Measurements from ENCODE around the gene ACSL4. TPM values are rescaled to one million over a fixed set of nuclear protein-coding genes. Genes with fewer than 3 reads are reported as not detected.

ACSL4 gene
- polyA plus RNA-seq, 3 donors: 17.9 to 40.9 (median 31.2) TPM

GRCh38 chrX:109735202-109735744, 2.2 kb upstream of the ACSL4 start:
- H3K79me2 ChIP-seq (ENCODE audit: insufficient read depth, low read length): peaks cover 28% of the 10 kb centered on the region
- intact Hi-C loops (cut with micrococcal nuclease): loop anchor here in 1 of 2 donors (10.0 kb wide), 1 partner anchor 110 kb away; no protein-coding TSS in a partner anchor
- H3K27ac ChIP-seq (ENCODE audit: low read depth in 1 of 2, low read length in 2 of 2): peak overlapping the region in 1 of 2 donors; percentile 64
- peak overlapping the region; percentile 21 for H2AFZ ChIP-seq (ENCODE audit: insufficient read depth, low read depth, low read length, poor library complexity, severe bottlenecking)
- TF ChIP-seq, protein P1, sequence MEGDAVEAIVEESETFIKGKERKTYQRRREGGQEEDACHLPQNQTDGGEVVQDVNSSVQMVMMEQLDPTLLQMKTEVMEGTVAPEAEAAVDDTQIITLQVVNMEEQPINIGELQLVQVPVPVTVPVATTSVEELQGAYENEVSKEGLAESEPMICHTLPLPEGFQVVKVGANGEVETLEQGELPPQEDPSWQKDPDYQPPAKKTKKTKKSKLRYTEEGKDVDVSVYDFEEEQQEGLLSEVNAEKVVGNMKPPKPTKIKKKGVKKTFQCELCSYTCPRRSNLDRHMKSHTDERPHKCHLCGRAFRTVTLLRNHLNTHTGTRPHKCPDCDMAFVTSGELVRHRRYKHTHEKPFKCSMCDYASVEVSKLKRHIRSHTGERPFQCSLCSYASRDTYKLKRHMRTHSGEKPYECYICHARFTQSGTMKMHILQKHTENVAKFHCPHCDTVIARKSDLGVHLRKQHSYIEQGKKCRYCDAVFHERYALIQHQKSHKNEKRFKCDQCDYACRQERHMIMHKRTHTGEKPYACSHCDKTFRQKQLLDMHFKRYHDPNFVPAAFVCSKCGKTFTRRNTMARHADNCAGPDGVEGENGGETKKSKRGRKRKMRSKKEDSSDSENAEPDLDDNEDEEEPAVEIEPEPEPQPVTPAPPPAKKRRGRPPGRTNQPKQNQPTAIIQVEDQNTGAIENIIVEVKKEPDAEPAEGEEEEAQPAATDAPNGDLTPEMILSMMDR (IDR thresholded peaks at IDR 0.05): no peak
- Mint-ChIP-seq H3K36me3 (no peaks in the 10 kb centered on the region), H3K4me1 (peaks cover 35% of the 10 kb centered on the region), H3K27me3 (ENCODE audit: low read depth in 3 of 3) (peaks cover 0 to 5% (median 0%) of the 10 kb centered on the region in 3 donors), H3K9me3 (peaks cover 0 to 7% (median 2%) of the 10 kb centered on the region in 7 donors), H3K27ac (peak overlapping the region; percentile 28 to 81 (median 75)), H3K4me3 (peak overlapping the region; percentile 12 to 48)
- peaks cover 39 to 57% of the 10 kb centered on the region in 2 donors for H3K4me1 ChIP-seq (ENCODE audit: control insufficient read depth in 1 of 2, insufficient read depth in 2 of 2, low read length in 2 of 2)
- H3K4me3 ChIP-seq (replicated peaks in 1 of 3; ENCODE audit: low read depth in 2 of 3, low read length in 3 of 3): peak overlapping the region in 2 of 3 experiments; percentile 13 to 34
- peaks cover 0 to 3% of the 10 kb centered on the region in 2 donors for H3K27me3 ChIP-seq (ENCODE audit: control insufficient read depth in 2 of 2, insufficient read depth in 2 of 2, low read length in 2 of 2)
- H3K9me3 ChIP-seq (replicated peaks in 1 of 2; ENCODE audit: control insufficient read depth in 1 of 2, insufficient read depth in 1 of 2, low read length in 2 of 2): no peaks in the 10 kb centered on the region
- H3K9ac ChIP-seq (ENCODE audit: insufficient read depth, low read length, poor library complexity, severe bottlenecking): no peak overlapping the region
- peak overlapping the region; percentile 54 for H3K4me2 ChIP-seq (replicated peaks; ENCODE audit: extremely low read depth, low read length, poor library complexity, severe bottlenecking)
- no peaks in the 10 kb centered on the region for H4K20me1 ChIP-seq (ENCODE audit: insufficient read depth, low read length)
- DNase-seq: peak in 1 of 3 donors; percentile 48
- no CpG with 5 or more reads among the region's 5 CpGs for WGBS (ENCODE audit: insufficient coverage)
- H3K36me3 ChIP-seq (replicated peaks in 1 of 2; ENCODE audit: control insufficient read depth in 1 of 2, insufficient read depth in 2 of 2, low read length in 2 of 2): no peaks in the 10 kb centered on the region

- TF ChIP-seq, protein P1 (IDR thresholded peaks at IDR 0.05): no peak
- Histone ChIP-seq H2AFZ (ENCODE audit: insufficient read depth, low read depth, low read length, poor library complexity, severe bottlenecking) (peak overlapping the region; percentile 56), H3K79me2 (ENCODE audit: insufficient read depth, low read length) (peaks cover 44% of the 10 kb centered on the region), H3K27ac (ENCODE audit: low read depth in 1 of 2, low read length in 2 of 2) (peak overlapping the region; percentile 88 to 96), H4K20me1 (ENCODE audit: insufficient read depth, low read length) (peaks cover under 1% of the 10 kb centered on the region), H3K9me3 (replicated peaks in 1 of 2; ENCODE audit: control insufficient read depth in 1 of 2, insufficient read depth in 1 of 2, low read length in 2 of 2) (no peaks in the 10 kb centered on the region), H3K4me2 (replicated peaks; ENCODE audit: extremely low read depth, low read length, poor library complexity, severe bottlenecking) (peak overlapping the region; percentile 78), H3K27me3 (ENCODE audit: control insufficient read depth in 2 of 2, insufficient read depth in 2 of 2, low read length in 2 of 2) (no peaks in the 10 kb centered on the region), H3K9ac (ENCODE audit: insufficient read depth, low read length, poor library complexity, severe bottlenecking) (peak overlapping the region; percentile 88), H3K36me3 (replicated peaks in 1 of 2; ENCODE audit: control insufficient read depth in 1 of 2, insufficient read depth in 2 of 2, low read length in 2 of 2) (no peaks in the 10 kb centered on the region), H3K4me1 (ENCODE audit: control insufficient read depth in 1 of 2, insufficient read depth in 2 of 2, low read length in 2 of 2) (peaks cover 27 to 60% of the 10 kb centered on the region in 2 donors), H3K4me3 (replicated peaks in 1 of 3; ENCODE audit: low read depth in 2 of 3, low read length in 3 of 3) (peak overlapping the region; percentile 50 to 84 (median 67))
- Mint-ChIP-seq H3K4me1 (peaks cover 37% of the 10 kb centered on the region), H3K36me3 (peaks cover 0 to 5% of the 10 kb centered on the region in 2 donors), H3K9me3 (peaks cover 0 to 7% (median 2%) of the 10 kb centered on the region in 7 donors), H3K27me3 (ENCODE audit: low read depth in 3 of 3) (peaks cover 0 to 3% (median 0%) of the 10 kb centered on the region in 3 donors), H3K27ac (peak overlapping the region; percentile 95 to 98 (median 96)), H3K4me3 (peak overlapping the region; percentile 93 to 97)
- intact Hi-C loops (cut with micrococcal nuclease): loop anchor here in 1 of 2 donors (10.0 kb wide), 1 partner anchor 111 kb away; no protein-coding TSS in a partner anchor
- WGBS (ENCODE audit: insufficient coverage): 0% methylated on average over 2 of the region's 15 CpGs
- DNase-seq: no peak
Observed at GRCh38 chrX:109733613-109734083, 591 bp upstream of the ACSL4 start.

Data from CD14-positive monocyte (primary cell).